Measurements from ENCODE around the gene KRT14.
"Not testable (repeated sequence)": the region's sequence is repeated elsewhere in the genome, so short reads cannot be mapped to it uniquely, and the experiment has no call there.

KRT14 gene

DNA sequence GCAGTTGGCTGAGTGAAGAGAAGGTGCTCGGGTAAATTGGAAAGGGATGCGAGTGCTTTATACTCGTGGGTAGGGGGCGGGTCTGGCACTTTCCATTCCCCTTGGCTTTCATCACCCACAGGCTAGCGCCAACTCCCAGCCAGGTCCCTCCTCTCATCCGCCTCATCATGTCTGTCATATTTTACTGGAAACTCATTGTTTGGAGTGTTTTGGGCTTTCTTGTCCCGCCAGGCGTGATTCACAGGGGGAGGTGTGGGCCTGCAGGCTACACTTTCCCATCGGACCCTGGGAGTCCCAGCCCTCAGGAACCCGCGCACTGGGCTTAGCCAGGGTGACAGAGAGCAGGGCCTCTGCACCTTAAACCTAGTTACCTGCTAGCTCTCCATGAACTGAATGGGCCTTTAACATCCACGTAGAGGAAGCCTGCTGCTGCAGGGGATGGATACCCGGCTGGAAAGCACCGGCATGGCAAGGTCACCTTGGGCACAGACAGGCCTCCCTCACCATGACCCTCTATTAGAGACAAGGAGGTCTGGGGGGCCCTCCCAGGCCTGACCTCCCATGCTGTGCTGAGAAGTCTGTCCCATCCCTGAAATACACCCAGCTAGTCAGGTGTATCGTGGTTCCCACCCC lies at the start of gene KRT14:
Gene KRT14, minus strand, starts transcription at position 33 of the 633 bp plus-strand sequence. CDS start 61 bp downstream, outside the sequence.
- no peak for DNase-seq (ENCODE audit: low read depth in 2 of 2)

DNA sequence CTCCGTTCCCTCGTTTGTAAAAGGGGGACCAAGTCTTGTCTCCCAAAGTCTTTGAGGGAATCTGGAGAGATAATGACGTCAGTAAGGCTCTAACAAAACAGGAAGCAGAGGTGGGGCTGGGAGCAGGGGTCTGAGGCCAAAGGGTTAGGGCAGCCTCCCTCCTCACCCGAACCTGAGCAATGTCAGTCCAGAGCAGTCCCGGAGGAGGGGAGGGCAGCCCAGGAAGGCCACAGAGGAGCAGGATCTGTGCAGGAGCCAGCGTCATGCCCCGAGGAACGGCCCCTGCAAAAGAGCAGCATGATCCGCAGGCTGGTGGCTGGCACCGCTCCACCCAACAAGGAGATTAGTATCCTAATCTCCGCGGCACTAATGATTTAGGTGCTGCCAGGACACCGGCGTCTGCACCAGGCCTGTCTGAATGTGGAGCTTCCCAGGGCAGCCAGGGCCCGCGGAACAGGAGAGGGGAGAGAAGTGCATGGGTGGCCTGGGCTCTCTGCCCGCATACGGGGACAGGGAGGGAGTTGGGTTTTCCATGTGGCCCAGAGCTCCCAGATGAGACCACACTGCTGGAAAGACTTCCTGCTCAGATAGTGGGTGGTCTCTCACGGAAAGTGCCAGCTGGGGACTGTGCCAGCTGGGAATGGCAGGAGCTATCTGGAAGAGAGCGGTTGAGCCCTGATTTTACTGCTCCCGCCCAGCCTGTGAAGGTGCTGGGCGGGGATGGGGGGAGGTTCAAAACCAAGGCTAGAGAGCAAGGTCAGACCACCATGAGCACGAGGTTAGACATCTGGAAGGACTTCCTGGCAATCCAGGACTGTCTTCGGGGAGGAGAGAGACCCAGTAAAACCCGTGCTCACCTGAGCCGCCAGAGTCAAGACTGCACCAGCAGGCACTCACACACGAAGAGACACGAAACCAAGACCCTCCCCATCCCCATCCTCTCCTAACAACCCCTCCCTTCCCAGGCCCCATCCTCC lies 48.7 kb upstream of the KRT14 start:
- DNase-seq (ENCODE audit: low read depth in 2 of 2), result no peak

DNA sequence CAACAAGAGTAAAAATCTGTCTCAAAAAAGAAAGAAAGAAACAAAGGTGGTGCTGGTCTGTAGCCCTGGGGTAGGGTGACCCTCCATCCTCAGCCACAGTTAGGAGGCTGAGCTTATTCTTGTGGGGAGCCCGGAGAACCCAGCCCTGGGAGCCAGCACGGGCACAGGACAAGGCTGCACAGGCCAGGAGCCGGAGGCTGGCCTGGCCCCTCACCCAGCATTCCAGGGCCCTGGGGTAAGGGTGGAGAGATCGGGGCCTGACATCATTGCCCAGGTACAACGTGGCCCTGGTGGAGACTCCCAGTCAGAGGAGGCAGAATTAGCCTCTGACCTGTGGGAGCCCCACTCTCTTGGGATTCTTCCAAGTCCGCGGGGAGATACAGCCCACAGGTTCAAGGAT lies 47.9 kb upstream of the KRT14 start:
- no peak for DNase-seq (ENCODE audit: low read depth in 2 of 2)

- DNase-seq (ENCODE audit: low read depth in 2 of 2), result no peak
These were observed 47.0 kb upstream of the KRT14 start for GRCh38 chr17:41633556-41634199.

GRCh38 chr17:41632482-41633105 lies 45.9 kb upstream of the KRT14 start:
- DNase-seq (ENCODE audit: low read depth in 2 of 2), result no peak

DNA sequence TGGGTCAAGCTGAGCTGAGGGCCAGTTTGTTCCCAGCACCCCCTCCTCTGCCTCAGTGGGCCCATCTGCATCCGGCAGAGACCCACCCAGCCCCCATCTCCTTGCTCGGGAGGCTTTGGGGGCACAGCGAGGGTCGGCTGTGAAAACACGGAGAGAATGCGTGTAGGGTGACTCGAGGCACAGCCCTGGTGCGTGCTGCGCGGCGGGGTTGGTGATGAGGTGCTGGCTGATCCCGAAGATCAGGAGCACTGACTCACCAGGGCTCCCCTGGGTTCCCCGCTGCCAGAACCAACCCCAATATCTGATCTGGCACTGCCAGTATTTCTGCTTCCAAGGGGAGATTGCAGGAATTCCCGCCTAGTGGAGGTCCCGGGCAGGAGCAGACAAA lies 45.2 kb upstream of the KRT14 start:
- no peak for DNase-seq (ENCODE audit: low read depth in 2 of 2)

GRCh38 chr17:41631025-41631897 lies 44.6 kb upstream of the KRT14 start:
- no peak for DNase-seq (ENCODE audit: low read depth in 2 of 2)

GRCh38 chr17:41629826-41630670 lies 43.4 kb upstream of the KRT14 start:
- no peak for DNase-seq (ENCODE audit: low read depth in 2 of 2)

- no peak for DNase-seq (ENCODE audit: low read depth in 2 of 2)
These were observed 42.6 kb upstream of the KRT14 start for GRCh38 chr17:41629316-41629715.

- DNase-seq (ENCODE audit: low read depth in 2 of 2), result not testable (repeated sequence)
These were observed 42.0 kb upstream of the KRT14 start for GRCh38 chr17:41628621-41629255.

DNA sequence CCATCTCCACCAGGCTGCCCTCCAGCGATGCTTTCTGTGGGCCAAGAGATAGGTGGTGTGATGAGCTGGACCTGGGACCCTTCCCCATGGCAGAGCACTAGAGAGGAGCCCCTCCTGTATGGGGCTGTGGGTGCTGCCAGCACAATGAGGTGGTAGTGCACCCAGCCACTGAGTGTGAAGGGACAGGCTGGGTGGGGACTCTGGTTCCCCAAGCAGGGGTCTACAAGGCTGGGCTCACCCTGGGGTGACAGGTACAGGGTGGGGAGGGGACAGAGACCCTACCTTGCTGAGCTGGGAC lies 41.3 kb upstream of the KRT14 start:
- not testable (repeated sequence) for DNase-seq (ENCODE audit: low read depth in 2 of 2)

- no peak for DNase-seq (ENCODE audit: low read depth in 2 of 2)
These were observed 40.8 kb upstream of the KRT14 start for GRCh38 chr17:41627316-41628072.

DNA sequence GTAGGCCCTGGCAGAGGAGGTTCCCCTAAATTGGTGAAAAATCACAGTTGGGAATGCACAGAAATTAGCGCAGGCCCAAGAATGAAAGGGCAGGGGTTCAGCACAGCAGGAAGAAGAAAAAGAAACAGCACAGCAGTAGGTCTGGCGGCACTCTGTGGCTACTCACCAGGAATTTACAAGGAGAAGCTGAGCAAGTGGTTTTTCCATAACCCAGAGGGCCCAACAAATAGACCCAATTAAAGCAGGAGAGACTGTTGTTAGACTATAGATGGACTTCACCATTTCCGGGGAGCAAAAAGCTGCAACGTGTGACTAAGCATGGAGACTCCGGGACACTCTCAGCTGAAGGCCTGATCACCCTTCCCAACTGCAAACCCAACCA lies 40.2 kb upstream of the KRT14 start:
- not testable (repeated sequence) for DNase-seq (ENCODE audit: low read depth in 2 of 2)

DNA sequence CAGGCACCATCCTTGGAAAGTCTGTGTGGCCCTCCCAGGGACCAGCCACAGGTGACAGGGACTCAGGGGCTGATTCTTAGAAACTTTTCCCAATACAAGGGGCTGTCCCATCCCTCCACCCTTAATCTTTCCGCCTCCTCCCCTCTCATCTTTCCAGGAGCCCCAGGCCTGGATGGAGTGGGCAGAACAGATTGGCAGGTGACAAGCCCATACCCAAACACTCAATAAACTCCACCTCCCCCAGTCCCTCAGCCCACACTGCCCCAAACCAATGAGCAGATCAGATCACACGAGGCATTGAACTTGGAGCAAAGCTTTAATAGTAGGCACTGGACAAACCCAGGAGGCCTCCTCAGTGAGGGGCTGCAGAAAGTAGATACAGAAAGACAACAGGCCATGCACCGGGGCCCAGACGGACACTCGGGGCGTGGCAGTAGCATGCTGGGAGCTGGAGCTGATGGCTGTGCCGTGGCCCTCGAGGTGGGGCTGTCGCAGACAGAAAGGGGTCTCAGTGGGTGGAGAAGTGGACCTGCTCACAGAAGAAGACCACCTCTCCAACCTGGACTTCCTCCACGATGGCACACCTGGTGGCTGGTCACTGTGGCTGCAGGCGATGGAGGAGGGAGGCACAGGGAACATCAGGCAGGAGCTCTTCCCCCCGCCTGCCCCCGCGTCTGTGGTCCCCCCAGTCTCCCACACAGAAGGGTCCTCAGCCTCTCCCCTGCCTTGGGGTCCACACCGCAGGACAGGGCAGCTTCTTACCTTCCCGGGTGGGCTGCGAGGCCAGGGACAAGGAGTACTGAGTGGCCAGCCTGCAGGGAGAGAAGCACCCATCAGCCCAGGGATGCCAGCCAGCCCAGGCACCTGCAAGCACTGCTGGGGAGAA lies 39.6 kb upstream of the KRT14 start:
- DNase-seq (ENCODE audit: low read depth in 2 of 2), result not testable (repeated sequence)

DNA sequence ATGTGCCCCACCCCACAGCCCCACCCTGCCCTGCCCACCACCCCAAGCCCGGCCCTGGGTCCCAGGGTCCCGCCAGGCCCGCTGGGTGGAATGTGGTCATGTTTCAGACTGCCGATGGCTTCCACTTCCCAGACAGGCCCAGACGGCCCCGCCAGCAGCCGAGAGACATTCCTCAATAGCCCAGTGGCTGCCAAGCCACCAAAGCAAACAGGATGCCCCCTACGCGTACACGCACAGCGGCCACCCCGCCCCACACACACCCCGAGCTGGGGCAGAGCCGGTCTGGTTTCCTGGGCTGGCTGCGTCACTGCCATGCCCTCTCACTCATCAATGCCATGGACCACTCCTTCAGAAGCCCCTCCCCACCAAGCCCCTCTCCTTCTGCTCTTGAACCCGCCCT lies 38.9 kb upstream of the KRT14 start:
- DNase-seq (ENCODE audit: low read depth in 2 of 2), result no peak

GRCh38 chr17:41624208-41625101 lies 37.8 kb upstream of the KRT14 start, which contains the start of gene KRT17:
Gene KRT17, minus strand, starts transcription at chr17:41624575. Its CDS starts 66 bp downstream, at chr17:41624509.
- no peak for DNase-seq (ENCODE audit: low read depth in 2 of 2)
